Measurements from ENCODE around the gene CMTM7.
"Not testable (repeated sequence)": the region's sequence is repeated elsewhere in the genome, so short reads cannot be mapped to it uniquely, and the experiment has no call there.

The CMTM7 gene

GRCh38 chr3:32381922-32382321 lies 9.7 kb upstream of the CMTM7 start:
- Histone ChIP-seq H3K36me3 (ENCODE audit: control insufficient read depth in 4 of 4, insufficient read depth in 4 of 4, low read length in 3 of 4) (no peaks in the 10 kb centered on the region), H3K9me3 (ENCODE audit: control extremely low read depth in 1 of 5, control insufficient read depth in 4 of 5, insufficient read depth in 2 of 5, low read depth in 1 of 5, low read length in 4 of 5) (no peaks in the 10 kb centered on the region), H3K4me1 (ENCODE audit: control extremely low read depth in 1 of 4, control insufficient read depth in 4 of 4, insufficient read depth in 4 of 4, low read length in 3 of 4) (peaks cover 0 to 8% (median 3%) of the 10 kb centered on the region in 4 experiments), H3K4me3 (ENCODE audit: control insufficient read depth in 1 of 7, extremely low read depth in 1 of 7, insufficient read depth in 4 of 7, low read depth in 2 of 7, low read length in 6 of 7) (no peak overlapping the region), H3K27me3 (replicated peaks in 2 of 5; ENCODE audit: control insufficient read depth in 4 of 5, insufficient read depth in 5 of 5, low read length in 4 of 5) (no peaks in the 10 kb centered on the region), H3K27ac (ENCODE audit: insufficient read depth in 1 of 2, low read depth in 1 of 2, low read length in 2 of 2, poor library complexity in 1 of 2, severe bottlenecking in 2 of 2) (no peak overlapping the region)
- DNase-seq: no peak
- 100% methylated on average over 2 of the region's 7 CpGs for WGBS (ENCODE audit: insufficient coverage)
- ChIA-PET POLR2A (no interaction called here), CTCF (interaction anchor here (0.7 to 2.4 kb wide), 6 partner anchors 8 to 86 kb away, joined by 3 to 12 read pairs (median 4); no protein-coding TSS in a partner anchor)

DNA sequence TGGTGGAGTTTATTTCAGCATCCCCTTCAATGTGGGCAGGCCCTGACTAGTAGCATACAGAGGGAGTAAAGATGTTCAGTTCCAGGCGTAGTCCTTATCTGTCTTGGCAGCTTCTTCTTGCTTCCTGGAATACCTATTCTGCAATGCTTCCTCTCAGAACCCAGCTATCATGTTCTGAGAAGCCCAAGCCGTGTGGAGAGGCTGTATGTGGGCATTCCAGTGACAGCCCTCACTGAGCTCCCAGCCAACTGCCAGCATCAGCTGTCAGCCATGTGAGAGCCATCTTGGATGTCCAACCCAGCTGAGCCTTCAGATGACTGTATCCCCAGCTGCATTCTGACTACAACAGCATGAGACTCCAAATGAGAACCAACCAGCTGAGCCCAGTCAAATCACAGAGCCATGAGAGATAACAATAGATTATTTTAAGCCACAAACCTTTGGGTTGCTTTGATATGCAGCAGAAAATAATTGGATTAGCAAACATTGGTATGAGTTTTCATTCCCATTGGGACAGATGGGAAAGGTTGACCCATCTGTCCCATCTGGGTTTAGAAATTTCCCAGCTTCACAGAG lies 8.4 kb upstream of the CMTM7 start:
- H3K27me3 ChIP-seq (replicated peaks in 2 of 5; ENCODE audit: control insufficient read depth in 4 of 5, insufficient read depth in 5 of 5, low read length in 4 of 5): no peaks in the 10 kb centered on the region
- peak in 2 of 3 donors; percentile 78 to 79 for DNase-seq
- H3K36me3 ChIP-seq (ENCODE audit: control insufficient read depth in 4 of 4, insufficient read depth in 4 of 4, low read length in 3 of 4): no peaks in the 10 kb centered on the region
- no peak overlapping the region for H3K4me3 ChIP-seq (ENCODE audit: control insufficient read depth in 1 of 7, extremely low read depth in 1 of 7, insufficient read depth in 4 of 7, low read depth in 2 of 7, low read length in 6 of 7)
- H3K4me1 ChIP-seq (ENCODE audit: control extremely low read depth in 1 of 4, control insufficient read depth in 4 of 4, insufficient read depth in 4 of 4, low read length in 3 of 4): peaks cover 0 to 8% (median 3%) of the 10 kb centered on the region in 4 experiments
- WGBS (ENCODE audit: insufficient coverage): 23% methylated on average over 2 of the region's 2 CpGs
- H3K9me3 ChIP-seq (ENCODE audit: control extremely low read depth in 1 of 5, control insufficient read depth in 4 of 5, insufficient read depth in 2 of 5, low read depth in 1 of 5, low read length in 4 of 5): no peaks in the 10 kb centered on the region
- no peak overlapping the region for H3K27ac ChIP-seq (ENCODE audit: insufficient read depth in 1 of 2, low read depth in 1 of 2, low read length in 2 of 2, poor library complexity in 1 of 2, severe bottlenecking in 2 of 2)
- ChIA-PET POLR2A (no interaction called here), CTCF (interaction anchor here (0.9 to 2.4 kb wide), 9 partner anchors 8 to 87 kb away, joined by 3 to 12 read pairs (median 5); partner anchors contain the start of gene CMTM7)

GRCh38 chr3:32384938-32385337 lies 6.7 kb upstream of the CMTM7 start:
- Histone ChIP-seq H3K4me3 (ENCODE audit: control insufficient read depth in 1 of 7, extremely low read depth in 1 of 7, insufficient read depth in 4 of 7, low read depth in 2 of 7, low read length in 6 of 7) (no peak overlapping the region), H3K9me3 (ENCODE audit: control extremely low read depth in 1 of 5, control insufficient read depth in 4 of 5, insufficient read depth in 2 of 5, low read depth in 1 of 5, low read length in 4 of 5) (no peaks in the 10 kb centered on the region), H3K27ac (ENCODE audit: insufficient read depth in 1 of 2, low read depth in 1 of 2, low read length in 2 of 2, poor library complexity in 1 of 2, severe bottlenecking in 2 of 2) (no peak overlapping the region), H3K27me3 (replicated peaks in 2 of 5; ENCODE audit: control insufficient read depth in 4 of 5, insufficient read depth in 5 of 5, low read length in 4 of 5) (no peaks in the 10 kb centered on the region), H3K36me3 (ENCODE audit: control insufficient read depth in 4 of 4, insufficient read depth in 4 of 4, low read length in 3 of 4) (no peaks in the 10 kb centered on the region), H3K4me1 (ENCODE audit: control extremely low read depth in 1 of 4, control insufficient read depth in 4 of 4, insufficient read depth in 4 of 4, low read length in 3 of 4) (peaks cover 0 to 8% (median 3%) of the 10 kb centered on the region in 4 experiments)
- POLR2A ChIA-PET: no interaction called here
- DNase-seq: peak; percentile 39 to 73 (median 73)
- WGBS (ENCODE audit: insufficient coverage): no CpG with 5 or more reads among the region's 5 CpGs
- CTCF ChIA-PET: interaction anchor here (1.1 kb wide), 1 partner anchor 9 kb away, joined by 3 read pairs; no protein-coding TSS in a partner anchor

- ChIA-PET CTCF (interaction anchor here (1.0 to 3.2 kb wide), 5 partner anchors 11 to 81 kb away, joined by 3 to 19 read pairs (median 4); no protein-coding TSS in a partner anchor), POLR2A (no interaction called here)
- H3K4me1 ChIP-seq (ENCODE audit: control extremely low read depth in 1 of 4, control insufficient read depth in 4 of 4, insufficient read depth in 4 of 4, low read length in 3 of 4): peaks cover 5 to 17% (median 11%) of the 10 kb centered on the region in 4 experiments
- no peak overlapping the region for H3K4me3 ChIP-seq (ENCODE audit: control insufficient read depth in 1 of 7, extremely low read depth in 1 of 7, insufficient read depth in 4 of 7, low read depth in 2 of 7, low read length in 6 of 7)
- no peaks in the 10 kb centered on the region for H3K36me3 ChIP-seq (ENCODE audit: control insufficient read depth in 4 of 4, insufficient read depth in 4 of 4, low read length in 3 of 4)
- DNase-seq: no peak
- 93% methylated on average over 2 of the region's 2 CpGs for WGBS (ENCODE audit: insufficient coverage)
- no peaks in the 10 kb centered on the region for H3K9me3 ChIP-seq (ENCODE audit: control extremely low read depth in 1 of 5, control insufficient read depth in 4 of 5, insufficient read depth in 2 of 5, low read depth in 1 of 5, low read length in 4 of 5)
- H3K27ac ChIP-seq (ENCODE audit: insufficient read depth in 1 of 2, low read depth in 1 of 2, low read length in 2 of 2, poor library complexity in 1 of 2, severe bottlenecking in 2 of 2): no peak overlapping the region
- no peaks in the 10 kb centered on the region for H3K27me3 ChIP-seq (replicated peaks in 2 of 5; ENCODE audit: control insufficient read depth in 4 of 5, insufficient read depth in 5 of 5, low read length in 4 of 5)
These were observed 4.1 kb upstream of the CMTM7 start for GRCh38 chr3:32387512-32387911.

- H3K9me3 ChIP-seq (ENCODE audit: control extremely low read depth in 1 of 5, control insufficient read depth in 4 of 5, insufficient read depth in 2 of 5, low read depth in 1 of 5, low read length in 4 of 5); H3K36me3 ChIP-seq (ENCODE audit: control insufficient read depth in 4 of 4, insufficient read depth in 4 of 4, low read length in 3 of 4); POLR2A ChIA-PET; H3K27ac ChIP-seq (ENCODE audit: insufficient read depth in 1 of 2, low read depth in 1 of 2, low read length in 2 of 2, poor library complexity in 1 of 2, severe bottlenecking in 2 of 2); H3K27me3 ChIP-seq (replicated peaks in 2 of 5; ENCODE audit: control insufficient read depth in 4 of 5, insufficient read depth in 5 of 5, low read length in 4 of 5); H3K4me3 ChIP-seq (ENCODE audit: control insufficient read depth in 1 of 7, extremely low read depth in 1 of 7, insufficient read depth in 4 of 7, low read depth in 2 of 7, low read length in 6 of 7): not testable (repeated sequence)
- CTCF ChIA-PET: interaction anchor here (1.3 to 2.8 kb wide), 3 partner anchors 15 to 71 kb away, joined by 3 to 15 read pairs (median 6); no protein-coding TSS in a partner anchor
- WGBS (ENCODE audit: insufficient coverage): no CpG with 5 or more reads among the region's 2 CpGs
- peak in 1 of 3 donors; percentile 44 for DNase-seq
- peaks cover 5 to 29% (median 21%) of the 10 kb centered on the region in 4 experiments for H3K4me1 ChIP-seq (ENCODE audit: control extremely low read depth in 1 of 4, control insufficient read depth in 4 of 4, insufficient read depth in 4 of 4, low read length in 3 of 4)
These were observed 2.1 kb upstream of the CMTM7 start for GRCh38 chr3:32389577-32389976.

- 26% methylated on average over 13 of the region's 18 CpGs for WGBS (ENCODE audit: insufficient coverage)
- H3K27ac ChIP-seq (ENCODE audit: insufficient read depth in 1 of 2, low read depth in 1 of 2, low read length in 2 of 2, poor library complexity in 1 of 2, severe bottlenecking in 2 of 2): peak overlapping the region in 1 of 2 experiments; percentile 74
- peaks cover 0 to 11% (median 0%) of the 10 kb centered on the region in 4 experiments for H3K36me3 ChIP-seq (ENCODE audit: control insufficient read depth in 4 of 4, insufficient read depth in 4 of 4, low read length in 3 of 4)
- CTCF ChIA-PET: interaction anchor here (0.9 to 2.8 kb wide), 3 partner anchors 18 to 75 kb away, joined by 3 to 18 read pairs (median 15); no protein-coding TSS in a partner anchor
- POLR2A ChIA-PET: no interaction called here
- H3K27me3 ChIP-seq (replicated peaks in 2 of 5; ENCODE audit: control insufficient read depth in 4 of 5, insufficient read depth in 5 of 5, low read length in 4 of 5): no peaks in the 10 kb centered on the region
- peaks cover 5 to 47% (median 24%) of the 10 kb centered on the region in 4 experiments for H3K4me1 ChIP-seq (ENCODE audit: control extremely low read depth in 1 of 4, control insufficient read depth in 4 of 4, insufficient read depth in 4 of 4, low read length in 3 of 4)
- H3K4me3 ChIP-seq (ENCODE audit: control insufficient read depth in 1 of 7, extremely low read depth in 1 of 7, insufficient read depth in 4 of 7, low read depth in 2 of 7, low read length in 6 of 7): peak overlapping the region; percentile 75 to 90 (median 86)
- DNase-seq: peak in 2 of 3 donors; percentile 57 to 67
- no peaks in the 10 kb centered on the region for H3K9me3 ChIP-seq (ENCODE audit: control extremely low read depth in 1 of 5, control insufficient read depth in 4 of 5, insufficient read depth in 2 of 5, low read depth in 1 of 5, low read length in 4 of 5)
These were observed 1.1 kb downstream of the CMTM7 start for GRCh38 chr3:32392536-32393302.

GRCh38 chr3:32395496-32395895 lies 3.8 kb downstream of the CMTM7 start:
- CTCF ChIA-PET: interaction anchor here (0.7 to 8.3 kb wide), 11 partner anchors 8 to 251 kb away, joined by 3 to 132 read pairs (median 4); no protein-coding TSS in a partner anchor
- Histone ChIP-seq H3K36me3 (ENCODE audit: control insufficient read depth in 4 of 4, insufficient read depth in 4 of 4, low read length in 3 of 4) (peaks cover 0 to 14% (median 0%) of the 10 kb centered on the region in 4 experiments), H3K4me3 (ENCODE audit: control insufficient read depth in 1 of 7, extremely low read depth in 1 of 7, insufficient read depth in 4 of 7, low read depth in 2 of 7, low read length in 6 of 7) (no peak overlapping the region), H3K27me3 (replicated peaks in 2 of 5; ENCODE audit: control insufficient read depth in 4 of 5, insufficient read depth in 5 of 5, low read length in 4 of 5) (no peaks in the 10 kb centered on the region), H3K27ac (ENCODE audit: insufficient read depth in 1 of 2, low read depth in 1 of 2, low read length in 2 of 2, poor library complexity in 1 of 2, severe bottlenecking in 2 of 2) (no peak overlapping the region), H3K9me3 (ENCODE audit: control extremely low read depth in 1 of 5, control insufficient read depth in 4 of 5, insufficient read depth in 2 of 5, low read depth in 1 of 5, low read length in 4 of 5) (no peaks in the 10 kb centered on the region), H3K4me1 (ENCODE audit: control extremely low read depth in 1 of 4, control insufficient read depth in 4 of 4, insufficient read depth in 4 of 4, low read length in 3 of 4) (peaks cover 11 to 75% (median 43%) of the 10 kb centered on the region in 4 experiments)
- no CpG with 5 or more reads among the region's 2 CpGs for WGBS (ENCODE audit: insufficient coverage)
- no peak for DNase-seq
- POLR2A ChIA-PET: no interaction called here

Measured in common myeloid progenitor, CD34-positive (primary cell).